Eye (tissue), 1 donor: ENCODE data around the gene METRNL.
"Not testable (repeated sequence)": the region's sequence is repeated elsewhere in the genome, so short reads cannot be mapped to it uniquely, and the experiment has no call there.

Experiments
- DNase-seq: peaks from one replicate; pipeline ENCODE4 v3.0.0-alpha.2; 2015

The METRNL gene

DNA sequence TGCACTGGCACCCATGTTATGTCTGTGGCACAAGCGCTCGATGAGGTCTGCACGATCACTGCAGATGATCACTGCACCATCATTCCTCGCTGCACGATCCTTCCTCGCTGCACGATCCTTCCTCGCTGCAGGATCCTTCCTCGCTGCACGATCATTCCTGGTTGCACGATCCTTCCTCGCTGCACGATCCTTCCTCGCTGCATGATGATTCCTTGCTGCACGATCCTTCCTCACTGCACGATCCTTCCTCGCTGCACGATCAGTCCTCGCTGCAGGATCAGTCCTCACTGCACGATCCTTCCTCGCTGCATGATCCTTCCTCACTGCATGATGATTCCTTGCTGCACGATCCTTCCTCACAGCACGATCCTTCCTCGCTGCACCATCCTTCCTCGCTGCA lies 29.3 kb downstream of the METRNL start:
- no peak for DNase-seq

GRCh38 chr17:83109386-83109785 lies 30.0 kb downstream of the METRNL start:
- DNase-seq = no peak

GRCh38 chr17:83109793-83110645 lies 30.6 kb downstream of the METRNL start:
- peak; percentile 88 for DNase-seq

DNA sequence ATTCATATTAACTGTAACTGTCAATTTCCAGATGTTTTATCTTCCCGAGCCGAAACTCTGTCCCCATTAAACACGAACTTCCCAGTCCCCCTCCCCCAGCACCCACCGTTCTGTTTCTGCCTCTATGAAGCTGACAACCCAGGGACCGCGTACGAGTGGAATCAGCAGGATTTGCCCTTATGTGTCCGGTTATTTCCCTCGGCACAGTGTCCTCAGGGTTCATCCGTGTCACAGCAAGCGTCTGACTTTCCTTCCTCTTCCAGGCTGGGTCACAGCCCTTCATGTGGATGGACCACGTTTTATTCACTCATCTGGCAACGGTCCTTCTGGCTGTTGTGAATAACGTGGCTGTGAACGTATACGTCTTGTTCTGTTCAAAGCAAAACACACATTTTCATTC lies 31.3 kb downstream of the METRNL start:
- DNase-seq = peak; percentile 37

DNA sequence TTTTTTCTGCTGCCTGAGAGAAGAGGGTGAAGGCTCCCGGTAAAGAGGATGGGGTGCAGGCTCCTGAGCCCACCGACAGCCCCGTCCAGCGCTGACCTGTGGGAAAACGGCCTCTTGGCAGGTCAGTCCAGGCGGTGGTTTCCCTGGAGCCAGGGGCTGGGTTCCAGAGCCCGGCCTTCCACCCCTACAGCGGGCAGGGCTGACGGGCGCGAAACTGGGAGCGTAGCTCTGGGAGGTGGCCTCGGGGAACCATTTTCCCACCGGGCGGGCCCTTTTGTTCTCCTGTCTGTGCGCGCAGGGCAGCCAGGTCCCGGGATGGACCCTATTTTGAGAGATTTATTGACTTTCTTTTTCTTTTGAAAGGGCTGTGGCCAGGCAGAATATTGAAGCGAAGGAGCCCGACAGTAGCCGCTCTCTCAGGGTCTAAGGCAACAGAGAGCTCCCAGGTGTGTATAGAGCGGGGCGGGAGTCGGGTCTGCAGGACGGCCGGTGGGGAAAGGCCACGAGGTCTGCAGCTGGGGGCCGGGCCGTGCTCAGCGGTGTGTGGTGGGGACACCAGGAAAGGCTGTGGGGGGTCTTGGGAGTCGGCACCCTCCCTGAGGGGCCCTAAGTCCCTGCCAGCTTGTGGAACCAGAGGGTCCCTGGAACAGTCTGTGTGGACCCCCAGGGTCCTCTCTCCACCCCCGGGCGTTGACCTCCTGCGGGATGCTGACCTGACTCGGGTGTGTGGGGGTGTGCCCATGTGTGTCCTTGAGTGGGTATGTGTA lies 32.3 kb downstream of the METRNL start:
- DNase-seq = no peak

GRCh38 chr17:83113381-83113780 lies 34.0 kb downstream of the METRNL start:
- no peak for DNase-seq

- DNase-seq = no peak
Observed at GRCh38 chr17:83113792-83114191, 34.4 kb downstream of the METRNL start.

GRCh38 chr17:83114706-83115105 lies 35.3 kb downstream of the METRNL start:
- no peak for DNase-seq

DNA sequence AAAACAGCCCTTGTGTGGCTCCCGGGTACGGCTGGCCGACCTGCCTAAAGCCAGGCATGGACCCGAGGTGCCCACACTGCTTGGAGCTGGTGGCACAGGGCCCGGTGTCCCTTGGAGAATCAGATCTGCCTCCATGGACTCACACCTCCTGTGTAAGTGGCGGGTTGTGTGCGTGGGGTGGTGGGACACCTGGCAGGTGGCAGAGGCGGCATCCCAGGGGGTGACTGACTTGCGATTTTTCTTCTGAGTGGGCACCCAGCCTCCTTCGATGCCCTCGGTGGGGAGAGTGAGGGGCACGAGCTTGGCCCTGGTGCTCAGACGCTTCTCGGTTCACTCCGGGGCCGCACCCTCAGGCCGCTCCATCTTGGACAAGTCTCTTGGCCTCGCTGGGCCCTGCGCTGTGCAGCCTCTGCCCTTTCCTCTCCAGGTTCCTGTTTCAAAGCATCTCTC lies 35.8 kb downstream of the METRNL start:
- DNase-seq = no peak

DNA sequence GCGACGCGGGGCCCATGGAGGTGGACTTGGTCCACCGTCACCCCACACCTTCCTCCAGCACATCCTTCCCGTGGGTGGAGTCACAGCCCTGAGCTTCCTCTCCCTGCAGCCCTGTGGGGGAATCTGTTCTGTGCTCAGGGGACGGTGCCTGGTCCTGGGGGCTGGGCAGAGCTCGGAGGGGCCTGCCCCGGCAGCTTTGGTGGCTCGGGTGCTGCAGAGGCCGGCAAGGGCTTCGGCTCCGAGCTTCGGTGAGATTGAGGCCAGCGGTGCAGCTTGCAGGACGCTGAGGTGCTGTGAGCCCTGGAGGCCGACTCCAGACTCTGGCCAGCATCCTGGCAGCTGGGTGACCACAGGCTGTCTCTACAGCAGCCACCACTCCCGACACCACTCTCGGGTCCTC lies 36.4 kb downstream of the METRNL start:
- no peak for DNase-seq

GRCh38 chr17:83116311-83116771 lies 36.9 kb downstream of the METRNL start:
- no peak for DNase-seq

GRCh38 chr17:83116783-83117555 lies 37.6 kb downstream of the METRNL start:
- DNase-seq = no peak

DNA sequence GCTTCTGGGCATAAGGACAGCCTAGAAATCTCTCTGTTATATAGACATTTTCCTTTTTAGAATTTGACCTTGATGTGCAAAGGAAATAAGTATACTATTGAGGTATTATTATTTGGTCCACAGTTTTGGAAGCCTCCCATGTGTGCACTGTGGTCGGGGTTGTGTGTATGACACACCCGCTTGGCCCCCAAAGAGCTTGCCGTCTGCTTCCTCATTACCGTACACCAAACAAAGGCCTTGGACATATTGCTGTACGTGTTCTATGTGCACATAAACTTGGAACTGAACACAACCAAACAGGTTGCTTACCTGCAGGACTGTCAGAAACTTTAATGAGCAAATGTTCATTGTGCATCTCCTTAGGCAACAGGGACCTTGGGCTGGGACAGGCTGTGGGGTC lies 38.2 kb downstream of the METRNL start:
- DNase-seq = no peak

- no peak for DNase-seq
Observed at GRCh38 chr17:83118071-83118841, 38.8 kb downstream of the METRNL start.

- no peak for DNase-seq
Observed at GRCh38 chr17:83119987-83120864, 40.8 kb downstream of the METRNL start.

DNA sequence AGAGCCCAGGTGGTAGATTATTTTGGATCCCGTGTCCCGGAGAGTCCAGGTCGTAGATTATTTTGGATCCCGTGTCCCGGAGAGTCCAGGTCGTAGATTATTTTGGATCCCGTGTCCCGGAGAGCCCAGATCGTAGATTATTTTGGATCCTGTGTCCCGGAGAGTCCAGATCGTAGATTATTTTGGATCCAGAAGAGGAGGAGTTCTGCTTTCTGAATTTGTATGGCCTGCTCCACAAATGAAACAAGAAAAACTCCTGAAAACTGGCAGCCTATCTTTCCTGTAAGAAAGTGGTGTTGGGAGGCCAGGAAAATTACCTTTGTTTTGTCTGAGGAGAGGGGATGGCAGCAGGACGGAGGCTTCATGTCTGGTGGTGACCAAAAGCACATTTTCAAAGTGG lies 42.1 kb downstream of the METRNL start:
- DNase-seq = not testable (repeated sequence)

- DNase-seq = no peak
Observed at GRCh38 chr17:83121921-83122820, 42.8 kb downstream of the METRNL start.

- no peak for DNase-seq
Observed at GRCh38 chr17:83122834-83123233, 43.4 kb downstream of the METRNL start.

DNA sequence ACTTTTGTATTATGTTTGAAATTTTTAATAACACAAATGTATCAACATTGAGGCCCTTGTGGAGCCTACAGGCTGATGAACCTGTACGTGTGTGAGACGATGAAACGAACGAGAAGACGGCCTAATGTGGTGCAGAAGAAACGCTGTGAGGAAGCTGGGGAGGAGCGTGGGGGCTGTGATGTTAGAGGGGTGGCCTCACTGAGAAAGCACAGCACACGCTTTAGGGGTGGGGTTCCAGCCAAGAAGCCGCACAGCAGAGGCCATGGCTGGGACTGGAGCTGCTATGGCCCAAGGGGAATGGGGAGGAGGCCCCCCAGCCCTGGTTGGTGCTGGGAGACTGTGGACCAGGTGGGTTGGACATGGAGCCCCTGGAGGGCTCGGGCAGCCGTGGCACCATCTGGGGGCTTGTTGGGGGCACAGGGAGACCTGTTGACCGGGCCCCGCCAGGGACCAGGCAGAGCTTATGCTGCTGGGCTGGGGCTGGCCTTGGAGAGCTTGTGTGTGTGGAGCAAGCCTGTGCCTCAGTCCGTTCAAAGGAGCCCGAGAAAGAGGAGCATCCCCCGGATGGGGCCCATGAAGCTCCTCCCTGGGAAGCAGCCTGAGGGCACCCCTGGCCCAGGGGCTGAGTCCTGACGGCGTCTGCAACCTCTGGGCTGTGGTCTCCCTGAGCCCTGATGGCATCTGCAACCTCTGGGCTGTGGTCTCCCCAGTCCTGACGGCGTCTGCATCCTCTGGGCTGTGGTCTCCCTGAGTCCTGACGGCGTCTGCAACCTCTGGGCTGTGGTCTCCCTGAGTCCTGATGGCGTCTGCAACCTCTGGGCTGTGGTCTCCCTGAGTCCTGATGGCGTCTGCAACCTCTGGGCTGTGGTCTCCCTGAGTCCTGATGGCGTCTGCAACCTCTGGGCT lies 44.7 kb downstream of the METRNL start:
- DNase-seq = no peak
